ENCODE data around the gene GABARAP.

GRCh38 chr17:7214300-7215135 is 27.7 kb downstream of the GABARAP start:
- TF ChIP-seq CTCF (IDR thresholded peaks at IDR 0.05; ENCODE audit: low read length): peak; percentile 47
- TF ChIP-seq EZH2 (IDR thresholded peaks at IDR 0.05; ENCODE audit: borderline replicate concordance, low read length): no peak

Measured in OCI-LY1 (cell line).